Left hindlimb (tissue), 1 donor: ENCODE measurements around the gene FAM32A.

Experiments used
- DNase-seq: peaks from one replicate; pipeline ENCODE4 v3.0.0-alpha.2; 2018

Gene FAM32A

GRCh38 chr19:16226878-16227836, 41.9 kb downstream of the FAM32A start:
- no peak for DNase-seq

GRCh38 chr19:16227837-16228636, 42.8 kb downstream of the FAM32A start:
- DNase-seq, result no peak

- DNase-seq, result no peak
Observed at GRCh38 chr19:16228637-16229321, 43.6 kb downstream of the FAM32A start.

- no peak for DNase-seq
Observed at GRCh38 chr19:16229322-16229641, 44.1 kb downstream of the FAM32A start.

GRCh38 chr19:16232127-16232526, 46.9 kb downstream of the FAM32A start:
- no peak for DNase-seq

GRCh38 chr19:16232568-16232967, 47.4 kb downstream of the FAM32A start:
- DNase-seq, result no peak

GRCh38 chr19:16233081-16233776, 48.0 kb downstream of the FAM32A start:
- no peak for DNase-seq

GRCh38 chr19:16233836-16234551, 48.8 kb downstream of the FAM32A start:
- DNase-seq, result no peak

GRCh38 chr19:16234552-16235445, 49.6 kb downstream of the FAM32A start:
- no peak for DNase-seq

GRCh38 chr19:16235811-16236652, 50.8 kb downstream of the FAM32A start:
- no peak for DNase-seq
